ENCODE results near the gene TIGD3.
A peak's percentile ranks its signal among the peaks of the same experiment; 100 is the strongest.

GRCh38 chr11:65329944-65330403 lies 24.6 kb upstream of the TIGD3 start:
- peak; percentile 82 for TF ChIP-seq CTCF (CRISPR knock-in tag; IDR thresholded peaks at IDR 0.05)
- TF ChIP-seq BRCA1 (CRISPR knock-in tag; IDR thresholded peaks at IDR 0.05): no peak
- no peak for TF ChIP-seq HBP1 (CRISPR knock-in tag; IDR thresholded peaks at IDR 0.05; ENCODE audit: low read depth)
- TF ChIP-seq SIN3A (IDR thresholded peaks at IDR 0.05; ENCODE audit: borderline replicate concordance, low read depth, low read length): no peak
- TF ChIP-seq NFIB (CRISPR knock-in tag; IDR thresholded peaks at IDR 0.05; ENCODE audit: borderline replicate concordance): no peak
- TF ChIP-seq POLR2A (IDR thresholded peaks at IDR 0.05; ENCODE audit: insufficient read depth in 1 of 2, low read depth in 2 of 2, low read length in 2 of 2): no peak
- TF ChIP-seq ZNF225 (CRISPR knock-in tag; IDR thresholded peaks at IDR 0.05): no peak
- no peak for TF ChIP-seq ZNF3 (CRISPR knock-in tag; IDR thresholded peaks at IDR 0.05)
- no peak for TF ChIP-seq TAF1 (CRISPR knock-in tag; IDR thresholded peaks at IDR 0.05)
- TF ChIP-seq PRDM10 (CRISPR knock-in tag; IDR thresholded peaks at IDR 0.05; ENCODE audit: low read depth): no peak
- TF ChIP-seq ESRRA (CRISPR knock-in tag; IDR thresholded peaks at IDR 0.05; ENCODE audit: low read depth): no peak
- no peak for TF ChIP-seq CCAR2 (optimal IDR thresholded peaks at IDR 0.05; ENCODE audit: low read depth, low read length)
